ENCODE data around the gene ALDH7A1.

- TF ChIP-seq MAX (IDR thresholded peaks at IDR 0.05; ENCODE audit: low read depth, low read length) (no peak), CTCF (IDR thresholded peaks at IDR 0.05; ENCODE audit: low read depth, low read length) (no peak), POLR2A (IDR thresholded peaks at IDR 0.05; ENCODE audit: extremely low read depth, insufficient read length) (no peak)
Measured at GRCh38 chr5:126624534-126624933, 29.5 kb upstream of the ALDH7A1 start.

All from NB4 (cell line).